Measurements from ENCODE around the gene MEP1B.

Gene MEP1B

GRCh38 chr18:32237049-32237448 is 47.2 kb downstream of the MEP1B start (continued):
- TF ChIP-seq ZNF155 (tag by site-specific recombination; IDR thresholded peaks at IDR 0.05) (no peak), ZNF768 (tag by site-specific recombination; IDR thresholded peaks at IDR 0.05) (no peak), SETDB1 (IDR thresholded peaks at IDR 0.05; ENCODE audit: insufficient read length, low read length) (no peak), KLF9 (tag by site-specific recombination; IDR thresholded peaks at IDR 0.05; ENCODE audit: low read depth) (no peak), HOXA7 (CRISPR knock-in tag; IDR thresholded peaks at IDR 0.05; ENCODE audit: borderline replicate concordance) (no peak)

GRCh38 chr18:32238635-32239268 is 48.9 kb downstream of the MEP1B start:
- no peaks in the 10 kb centered on the region for H3K4me1 ChIP-seq (ENCODE audit: control insufficient read depth, insufficient read depth, low read length)
- H3K27ac ChIP-seq (ENCODE audit: extremely low read depth, low read depth, low read length) = no peak overlapping the region
- no peak overlapping the region for H3K4me3 ChIP-seq (ENCODE audit: low read depth, low read length)
- TF ChIP-seq ZNF10 (tag by site-specific recombination; IDR thresholded peaks at IDR 0.05) = no peak
- no peak for TF ChIP-seq ZNF266 (tag by site-specific recombination; IDR thresholded peaks at IDR 0.05; ENCODE audit: low read depth)
- TF ChIP-seq ZBTB21 (tag by site-specific recombination; IDR thresholded peaks at IDR 0.05) = no peak
- no peak for TF ChIP-seq ZSCAN30 (tag by site-specific recombination; IDR thresholded peaks at IDR 0.05)
- TF ChIP-seq ZNF335 (tag by site-specific recombination; conservative IDR thresholded peaks at IDR 0.05) = no peak
- no peak for TF ChIP-seq ZNF114 (tag by site-specific recombination; IDR thresholded peaks at IDR 0.05)
- TF ChIP-seq ZBTB7A (tag by site-specific recombination; IDR thresholded peaks at IDR 0.05; ENCODE audit: low read depth) = no peak
- TF ChIP-seq ZNF776 (tag by site-specific recombination; IDR thresholded peaks at IDR 0.05; ENCODE audit: borderline replicate concordance) = no peak
- TF ChIP-seq SCRT2 (tag by site-specific recombination; IDR thresholded peaks at IDR 0.05) = no peak
- TF ChIP-seq ZNF174 (tag by site-specific recombination; IDR thresholded peaks at IDR 0.05) = no peak
- TF ChIP-seq ZSCAN16 (tag by site-specific recombination; IDR thresholded peaks at IDR 0.05) = no peak
- TF ChIP-seq ZNF112 (tag by site-specific recombination; IDR thresholded peaks at IDR 0.05) = no peak
- TF ChIP-seq ZBTB49 (tag by site-specific recombination; IDR thresholded peaks at IDR 0.05; ENCODE audit: low read depth) = no peak
- TF ChIP-seq MYNN (tag by site-specific recombination; IDR thresholded peaks at IDR 0.05; ENCODE audit: borderline replicate concordance) = no peak
- no peak for TF ChIP-seq ZNF350 (tag by site-specific recombination; IDR thresholded peaks at IDR 0.05)
- CTCF ChIA-PET = interaction anchor here (0.6 to 1.7 kb wide), 7 partner anchors 15 to 994 kb away, joined by 3 to 10 read pairs (median 3); no protein-coding TSS in a partner anchor
- H3K36me3 ChIP-seq (ENCODE audit: control insufficient read depth in 2 of 2, insufficient read depth in 1 of 2, low read length in 2 of 2) = no peaks in the 10 kb centered on the region
- H3K9me3 ChIP-seq (ENCODE audit: control insufficient read depth, insufficient read depth, low read depth, low read length) = no peaks in the 10 kb centered on the region
- POLR2A ChIA-PET = no interaction called here

GRCh38 chr18:32242395-32242794 is 52.6 kb downstream of the MEP1B start:
- H3K4me1 ChIP-seq (ENCODE audit: control insufficient read depth, insufficient read depth, low read length) = no peaks in the 10 kb centered on the region
- POLR2A ChIA-PET = no interaction called here
- no peaks in the 10 kb centered on the region for H3K9me3 ChIP-seq (ENCODE audit: control insufficient read depth, insufficient read depth, low read depth, low read length)
- no peaks in the 10 kb centered on the region for H3K36me3 ChIP-seq (ENCODE audit: control insufficient read depth in 2 of 2, insufficient read depth in 1 of 2, low read length in 2 of 2)
- no peak overlapping the region for H3K4me3 ChIP-seq (ENCODE audit: low read depth, low read length)
- CTCF ChIA-PET = interaction anchor here (1.0 to 1.4 kb wide), 2 partner anchors 15 to 84 kb away, joined by 3 to 6 read pairs; no protein-coding TSS in a partner anchor
- H3K27ac ChIP-seq (ENCODE audit: extremely low read depth, low read depth, low read length) = no peak overlapping the region
- TF ChIP-seq PRDM1 (tag by site-specific recombination; IDR thresholded peaks at IDR 0.05) (no peak), ZNF830 (tag by site-specific recombination; IDR thresholded peaks at IDR 0.05; ENCODE audit: low read depth) (no peak), ZNF239 (tag by site-specific recombination; IDR thresholded peaks at IDR 0.05) (no peak), ZNF558 (tag by site-specific recombination; IDR thresholded peaks at IDR 0.05) (no peak), ZNF335 (tag by site-specific recombination; conservative IDR thresholded peaks at IDR 0.05) (no peak), ZBTB8A (tag by site-specific recombination; IDR thresholded peaks at IDR 0.05) (no peak), ZNF621 (tag by site-specific recombination; IDR thresholded peaks at IDR 0.05) (no peak), KLF16 (tag by site-specific recombination; IDR thresholded peaks at IDR 0.05) (no peak), ZBTB21 (tag by site-specific recombination; IDR thresholded peaks at IDR 0.05) (no peak), ATF2 (tag by site-specific recombination; IDR thresholded peaks at IDR 0.05; ENCODE audit: low read depth) (no peak), ZNF132 (tag by site-specific recombination; IDR thresholded peaks at IDR 0.05; ENCODE audit: borderline replicate concordance) (no peak), ZNF645 (tag by site-specific recombination; IDR thresholded peaks at IDR 0.05) (no peak), ZSCAN30 (tag by site-specific recombination; IDR thresholded peaks at IDR 0.05) (no peak)

Measured in HEK293 (cell line).